HG02981 (cell line): Measurements from ENCODE around the gene KHK.
"Not testable (repeated sequence)": the region's sequence is repeated elsewhere in the genome, so short reads cannot be mapped to it uniquely, and the experiment has no call there.

Experiments
- ATAC-seq: cut with Tn5 transposase; IDR thresholded peaks from one replicate; pipeline ENCODE4 v1.9.1; 2021; ENCODE audit warnings: mild to moderate bottlenecking, moderate library complexity; ENCODE audit not compliant: unreplicated experiment

KHK gene

GRCh38 chr2:27095745-27096651 lies 9.4 kb downstream of the KHK start:
- peak; percentile 56 for ATAC-seq

GRCh38 chr2:27096748-27097297 lies 10.3 kb downstream of the KHK start:
- no peak for ATAC-seq

- no peak for ATAC-seq
Measured at GRCh38 chr2:27097341-27097740, 10.8 kb downstream of the KHK start.

GRCh38 chr2:27099334-27099955 lies 12.9 kb downstream of the KHK start:
- no peak for ATAC-seq

- ATAC-seq = no peak
Measured at GRCh38 chr2:27100036-27100435, 13.5 kb downstream of the KHK start.

- ATAC-seq = no peak
Measured at GRCh38 chr2:27102329-27102728, 15.8 kb downstream of the KHK start.

GRCh38 chr2:27105981-27106380 lies 19.4 kb downstream of the KHK start:
- no peak for ATAC-seq

- ATAC-seq = no peak
Measured at GRCh38 chr2:27108221-27108620, 21.6 kb downstream of the KHK start.

- no peak for ATAC-seq
Measured at GRCh38 chr2:27109083-27109482, 22.5 kb downstream of the KHK start.

- not testable (repeated sequence) for ATAC-seq
Measured at GRCh38 chr2:27110603-27111352, 24.2 kb downstream of the KHK start.

- ATAC-seq = not testable (repeated sequence)
Measured at GRCh38 chr2:27111392-27112078, 25.0 kb downstream of the KHK start.

- no peak for ATAC-seq
Measured at GRCh38 chr2:27115519-27115918, 28.9 kb downstream of the KHK start.

GRCh38 chr2:27117995-27118524 lies 31.5 kb downstream of the KHK start:
- ATAC-seq = no peak

- no peak for ATAC-seq
Measured at GRCh38 chr2:27118525-27119329, 32.2 kb downstream of the KHK start, which contains the start of gene CGREF1. TSS of gene CGREF1 (minus strand) at chr2:27119128. CDS start at chr2:27104366, 14,762 bp downstream.

GRCh38 chr2:27119330-27119670 lies 32.7 kb downstream of the KHK start:
- not testable (repeated sequence) for ATAC-seq

GRCh38 chr2:27121906-27122305 lies 35.3 kb downstream of the KHK start:
- ATAC-seq = no peak

- ATAC-seq = no peak
Measured at GRCh38 chr2:27122791-27123190, 36.2 kb downstream of the KHK start.

GRCh38 chr2:27123302-27124150 lies 37.0 kb downstream of the KHK start, which contains the start of gene ABHD1:
TSS of gene ABHD1 (plus strand) at chr2:27123815. CDS start at chr2:27123949, 134 bp downstream.
- no peak for ATAC-seq
